ENCODE results near the gene TPRG1L.

DNA sequence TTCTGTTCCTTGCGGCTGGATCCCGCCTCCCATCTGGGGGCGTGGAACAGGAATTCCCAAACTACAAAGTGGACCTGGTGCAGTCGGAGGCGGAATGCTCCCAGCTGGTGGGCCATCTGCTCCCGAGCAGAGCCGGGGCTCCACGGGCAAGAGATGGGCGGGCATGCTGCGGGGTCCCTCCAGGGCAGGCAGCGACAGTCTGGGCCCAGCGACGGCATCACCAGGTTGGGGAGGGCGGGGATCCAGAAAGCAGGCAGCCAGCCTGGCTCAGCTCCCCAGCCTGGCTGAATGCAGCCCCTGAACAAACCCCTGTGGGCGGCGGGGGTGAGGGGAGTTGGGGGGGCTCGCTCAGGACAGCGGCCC is 17.1 kb upstream of the TPRG1L start:
- TF ChIP-seq, protein P1, sequence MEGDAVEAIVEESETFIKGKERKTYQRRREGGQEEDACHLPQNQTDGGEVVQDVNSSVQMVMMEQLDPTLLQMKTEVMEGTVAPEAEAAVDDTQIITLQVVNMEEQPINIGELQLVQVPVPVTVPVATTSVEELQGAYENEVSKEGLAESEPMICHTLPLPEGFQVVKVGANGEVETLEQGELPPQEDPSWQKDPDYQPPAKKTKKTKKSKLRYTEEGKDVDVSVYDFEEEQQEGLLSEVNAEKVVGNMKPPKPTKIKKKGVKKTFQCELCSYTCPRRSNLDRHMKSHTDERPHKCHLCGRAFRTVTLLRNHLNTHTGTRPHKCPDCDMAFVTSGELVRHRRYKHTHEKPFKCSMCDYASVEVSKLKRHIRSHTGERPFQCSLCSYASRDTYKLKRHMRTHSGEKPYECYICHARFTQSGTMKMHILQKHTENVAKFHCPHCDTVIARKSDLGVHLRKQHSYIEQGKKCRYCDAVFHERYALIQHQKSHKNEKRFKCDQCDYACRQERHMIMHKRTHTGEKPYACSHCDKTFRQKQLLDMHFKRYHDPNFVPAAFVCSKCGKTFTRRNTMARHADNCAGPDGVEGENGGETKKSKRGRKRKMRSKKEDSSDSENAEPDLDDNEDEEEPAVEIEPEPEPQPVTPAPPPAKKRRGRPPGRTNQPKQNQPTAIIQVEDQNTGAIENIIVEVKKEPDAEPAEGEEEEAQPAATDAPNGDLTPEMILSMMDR (conservative IDR thresholded peaks at IDR 0.05; ENCODE audit: low read depth, low read length): no peak
- TF ChIP-seq SMC3 (IDR thresholded peaks at IDR 0.05; ENCODE audit: low read depth, low read length) (no peak), POLR2A (IDR thresholded peaks at IDR 0.05; ENCODE audit: low read depth, low read length) (no peak), BHLHE40 (IDR thresholded peaks at IDR 0.05; ENCODE audit: low read depth, low read length) (no peak)
- TF ChIP-seq, protein P2, sequence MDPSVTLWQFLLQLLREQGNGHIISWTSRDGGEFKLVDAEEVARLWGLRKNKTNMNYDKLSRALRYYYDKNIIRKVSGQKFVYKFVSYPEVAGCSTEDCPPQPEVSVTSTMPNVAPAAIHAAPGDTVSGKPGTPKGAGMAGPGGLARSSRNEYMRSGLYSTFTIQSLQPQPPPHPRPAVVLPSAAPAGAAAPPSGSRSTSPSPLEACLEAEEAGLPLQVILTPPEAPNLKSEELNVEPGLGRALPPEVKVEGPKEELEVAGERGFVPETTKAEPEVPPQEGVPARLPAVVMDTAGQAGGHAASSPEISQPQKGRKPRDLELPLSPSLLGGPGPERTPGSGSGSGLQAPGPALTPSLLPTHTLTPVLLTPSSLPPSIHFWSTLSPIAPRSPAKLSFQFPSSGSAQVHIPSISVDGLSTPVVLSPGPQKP (IDR thresholded peaks at IDR 0.05; ENCODE audit: borderline replicate concordance, low read depth, low read length): no peak

All from IMR-90 (cell line).